HepG2 (cell line): ENCODE data around the gene RAC3. TPM values are rescaled to one million over a fixed set of nuclear protein-coding genes. Genes with fewer than 3 reads are reported as not detected.
A peak's percentile ranks its signal among the peaks of the same experiment; 100 is the strongest.

Source experiments
- ATM ChIP-seq: fragments of 450-650 bp; IDR thresholded peaks from 2 replicates; pipeline ENCODE4 v1.7.1; 2017; ENCODE audit warnings: mild to moderate bottlenecking, borderline replicate concordance
- CTCF ChIP-seq: sonication (generic); formaldehyde crosslinking; IDR thresholded peaks from 2 replicates; pipeline ENCODE4 v1.5.0; 2020; ENCODE audit warnings: mild to moderate bottlenecking, missing genetic modification reagents, moderate library complexity
- LBX2 ChIP-seq: sonication (generic); formaldehyde crosslinking; IDR thresholded peaks from 2 replicates; pipeline ENCODE4 v1.5.0; 2020; ENCODE audit warnings: missing genetic modification reagents, mild to moderate bottlenecking, borderline replicate concordance
- MAX ChIP-seq: IDR thresholded peaks from 2 replicates; pipeline ENCODE4 v1.6.1; 2012; ENCODE audit warnings: inconsistent platforms
- MIER3 ChIP-seq: IDR thresholded peaks from 2 replicates; pipeline ENCODE4 v1.6.1; 2016; ENCODE audit warnings: missing compliant biosample characterization, borderline replicate concordance
- PRPF4 ChIP-seq: fragments of 200-400 bp; formaldehyde crosslinking; IDR thresholded peaks from 2 replicates; pipeline ENCODE4 v1.6.1; 2016; ENCODE audit warnings: low read length, low read depth; ENCODE audit not compliant: poor library complexity, severe bottlenecking
- RXRA ChIP-seq: sonication (generic); formaldehyde crosslinking; IDR thresholded peaks from 2 replicates; pipeline ENCODE4 v1.5.1; 2020; ENCODE audit warnings: missing genetic modification reagents
- TCF7L2 ChIP-seq: IDR thresholded peaks from 2 replicates; pipeline ENCODE4 v1.6.1; 2011; ENCODE audit warnings: mild to moderate bottlenecking, low read depth, low read length, moderate library complexity
- ZNF142 ChIP-seq: sonication (generic); formaldehyde crosslinking; IDR thresholded peaks from 2 replicates; pipeline ENCODE4 v1.4.0; 2020; ENCODE audit warnings: missing genetic modification reagents
- ZNF432 ChIP-seq: sonication (generic); formaldehyde crosslinking; IDR thresholded peaks from 2 replicates; pipeline ENCODE4 v1.5.0; 2020; ENCODE audit warnings: missing genetic modification reagents, mild to moderate bottlenecking, borderline replicate concordance
- ZNF484 ChIP-seq: sonication (generic); formaldehyde crosslinking; IDR thresholded peaks from 2 replicates; pipeline ENCODE4 v1.5.1; 2020; ENCODE audit warnings: mild to moderate bottlenecking, low read depth, missing genetic modification reagents, borderline replicate concordance
- ZNF557 ChIP-seq: sonication (generic); formaldehyde crosslinking; IDR thresholded peaks from 2 replicates; pipeline ENCODE4 v1.4.0; 2020; ENCODE audit warnings: missing genetic modification reagents
- ZNF619 ChIP-seq: sonication (generic); formaldehyde crosslinking; IDR thresholded peaks from 2 replicates; pipeline ENCODE4 v1.4.0; 2020; ENCODE audit warnings: mild to moderate bottlenecking, missing genetic modification reagents
- ZNF629 ChIP-seq: sonication (generic); formaldehyde crosslinking; conservative IDR thresholded peaks from 2 replicates; pipeline ENCODE4 v1.5.0; 2020; ENCODE audit warnings: missing genetic modification reagents
- ZNF770 ChIP-seq: sonication (generic); formaldehyde crosslinking; IDR thresholded peaks from 2 replicates; pipeline ENCODE4 v1.5.0; 2020; ENCODE audit warnings: mild to moderate bottlenecking, missing genetic modification reagents
- ZNF883 ChIP-seq: sonication (generic); formaldehyde crosslinking; IDR thresholded peaks from 2 replicates; pipeline ENCODE4 v1.5.1; 2020; ENCODE audit warnings: mild to moderate bottlenecking, missing genetic modification reagents; ENCODE audit errors: not compliant biosample characterization
- ZSCAN22 ChIP-seq: sonication (generic); formaldehyde crosslinking; IDR thresholded peaks from 2 replicates; pipeline ENCODE4 v1.4.0; 2020; ENCODE audit warnings: mild to moderate bottlenecking, missing genetic modification reagents
- ZSCAN29 ChIP-seq: sonication (generic); formaldehyde crosslinking; conservative IDR thresholded peaks from 2 replicates; pipeline ENCODE4 v1.4.0; 2020; ENCODE audit warnings: mild to moderate bottlenecking, missing genetic modification reagents
- polyA plus RNA-seq, 8 experiments: library from polyadenylated mRNA; depleted of rRNA in 3 of 8; stranded (reverse) in 7 of 8; unstranded in 1 of 8; fragments of >200 nt; fragmentation: Illumina TruSeq in 4 of 8; extraction: Trizol in 4 of 8; gene quantifications; 2 replicates each; pipeline versions ENCODE4 v1.2.1 to v1.2.3, GENCODE V29; 2011 to 2016; ENCODE audit warnings: low read depth in 4 of 8, missing spikeins in 1 of 8, mixed read lengths in 1 of 8; ENCODE audit not compliant: insufficient read depth in 1 of 8
- total RNA-seq, 5 experiments: library from RNA; depleted of rRNA; stranded (reverse); fragments of >200 nt; fragmentation: Illumina TruSeq; extraction: Trizol; gene quantifications; 2 replicates each; pipeline ENCODE4 v1.2.3, GENCODE V29; 2016; ENCODE audit warnings: low read depth in 1 of 5

RAC3 gene
- total and polyA plus RNA-seq, 2 of the 13 experiments (the other 11 are each of a cell fraction or from before 2014, with no cell fraction given) = 10.5 to 21.3 TPM

- TF ChIP-seq CTCF (CRISPR knock-in tag) (peak; percentile 77), ZNF619 (CRISPR knock-in tag) (peak; percentile 90), LBX2 (no peak; the same call in 1 of the 2 replicates), MAX (no peak), ZNF142 (CRISPR knock-in tag) (peak; percentile 80; the same call in 1 of the 2 replicates), PRPF4 (no peak), RXRA (CRISPR knock-in tag) (peak; percentile 55), ZNF883 (no peak), ZNF770 (peak; percentile 77), ZSCAN29 (CRISPR knock-in tag) (no peak), ZNF432 (CRISPR knock-in tag) (peak; percentile 19; the same call in 1 of the 2 replicates), TCF7L2 (no peak), MIER3 (CRISPR knock-in tag) (peak; percentile 98), ATM (no peak), ZNF557 (CRISPR knock-in tag) (peak; percentile 93), ZNF629 (CRISPR knock-in tag) (0 out of 2 replicates have a peak, but pooled peaks have one; percentile 48), ZNF484 (CRISPR knock-in tag) (0 out of 2 replicates have a peak, but pooled peaks have one; percentile 3), ZSCAN22 (CRISPR knock-in tag) (no peak)
Observed at GRCh38 chr17:81991684-81992305, 39.7 kb upstream of the RAC3 start (continued).
